Adrenal gland (tissue), 5 donors: ENCODE data around the gene MYH9.
"Not testable (repeated sequence)": the region's sequence is repeated elsewhere in the genome, so short reads cannot be mapped to it uniquely, and the experiment has no call there.

ENCODE experiments used
- POLR2A ChIP-seq, 2 donors: fragments of 450-650 bp; IDR thresholded peaks; one replicate each; pipeline ENCODE4 v1.6.1; 2017; ENCODE audit warnings: antibody characterized with exemption in 2 of 2, mild to moderate bottlenecking in 2 of 2, moderate library complexity in 1 of 2
- TF ChIP-seq, protein P1 (sequence below), 6 experiments: fragments of 450-650 bp in 4 of 6; fragments of 200-600 bp in 2 of 6; sonication (generic) in 1 of 6; IDR thresholded peaks; 1 replicate in 5 of 6; 2 replicates in 1 of 6; pipeline versions ENCODE4 v1.5.1 to v1.8.0; 2016 to 2021; ENCODE audit warnings: antibody characterized with exemption in 6 of 6, mild to moderate bottlenecking in 2 of 6, moderate library complexity in 1 of 6
- donor health status: DM: no; HTN: no; CAD: no.

DNA sequence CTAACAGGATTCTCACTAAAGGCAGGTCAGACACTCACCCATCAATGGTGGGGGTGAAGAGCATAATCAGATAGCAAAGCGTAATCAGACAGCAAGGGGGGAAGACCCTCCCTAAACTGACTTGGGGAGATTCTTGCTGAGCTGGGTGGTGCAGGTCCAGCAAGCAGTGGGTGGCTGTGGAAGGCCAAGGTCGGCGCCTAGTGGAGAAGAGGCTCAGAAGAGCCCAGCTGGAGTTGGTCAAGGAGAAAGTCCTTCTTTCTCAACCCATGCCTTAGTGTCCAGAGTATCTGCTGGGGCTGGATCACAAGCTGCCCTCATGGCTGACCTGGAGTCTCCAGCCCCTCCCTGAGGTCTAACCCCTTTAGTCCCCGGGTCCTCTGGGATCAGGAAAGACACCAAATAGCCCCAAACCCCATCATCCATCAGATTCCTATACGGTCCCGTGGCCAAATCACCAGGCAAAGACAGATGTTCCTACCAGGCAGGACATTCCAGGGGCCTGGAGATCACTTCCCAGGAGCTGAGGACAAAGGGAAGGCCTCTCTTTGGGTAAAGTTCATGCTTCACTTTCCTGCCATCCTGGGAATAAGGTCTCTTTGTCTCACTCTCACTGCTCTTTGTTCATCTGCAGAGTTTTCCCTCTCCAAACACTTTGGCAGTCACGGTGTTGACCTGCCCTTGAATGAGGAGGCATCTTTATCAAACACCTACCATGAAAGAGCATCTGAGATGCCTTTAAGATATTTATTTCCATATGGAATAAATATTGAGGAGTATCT lies 123.7 kb downstream of the MYH9 start:
- TF ChIP-seq, protein P1, sequence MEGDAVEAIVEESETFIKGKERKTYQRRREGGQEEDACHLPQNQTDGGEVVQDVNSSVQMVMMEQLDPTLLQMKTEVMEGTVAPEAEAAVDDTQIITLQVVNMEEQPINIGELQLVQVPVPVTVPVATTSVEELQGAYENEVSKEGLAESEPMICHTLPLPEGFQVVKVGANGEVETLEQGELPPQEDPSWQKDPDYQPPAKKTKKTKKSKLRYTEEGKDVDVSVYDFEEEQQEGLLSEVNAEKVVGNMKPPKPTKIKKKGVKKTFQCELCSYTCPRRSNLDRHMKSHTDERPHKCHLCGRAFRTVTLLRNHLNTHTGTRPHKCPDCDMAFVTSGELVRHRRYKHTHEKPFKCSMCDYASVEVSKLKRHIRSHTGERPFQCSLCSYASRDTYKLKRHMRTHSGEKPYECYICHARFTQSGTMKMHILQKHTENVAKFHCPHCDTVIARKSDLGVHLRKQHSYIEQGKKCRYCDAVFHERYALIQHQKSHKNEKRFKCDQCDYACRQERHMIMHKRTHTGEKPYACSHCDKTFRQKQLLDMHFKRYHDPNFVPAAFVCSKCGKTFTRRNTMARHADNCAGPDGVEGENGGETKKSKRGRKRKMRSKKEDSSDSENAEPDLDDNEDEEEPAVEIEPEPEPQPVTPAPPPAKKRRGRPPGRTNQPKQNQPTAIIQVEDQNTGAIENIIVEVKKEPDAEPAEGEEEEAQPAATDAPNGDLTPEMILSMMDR (IDR thresholded peaks at IDR 0.05): not testable (repeated sequence)
- not testable (repeated sequence) for TF ChIP-seq POLR2A (IDR thresholded peaks at IDR 0.05)
